Endothelial cell (in vitro differentiated cells): ENCODE data around the gene CMTM7. TPM values are rescaled to one million over a fixed set of nuclear protein-coding genes. Genes with fewer than 3 reads are reported as not detected.

Experiments
- DNase-seq: peaks from one replicate; pipeline ENCODE4 v3.0.0; 2021; ENCODE audit warnings: low spot score
- H3K27ac Mint-ChIP-seq: one replicate; pipeline ENCODE4 v1.8.0; 2021; ENCODE audit warnings: mixed read lengths, inconsistent platforms; ENCODE audit not compliant: unreplicated experiment
- H3K27me3 Mint-ChIP-seq: one replicate; pipeline ENCODE4 v1.8.0; 2021; ENCODE audit warnings: mild to moderate bottlenecking, moderate library complexity, mixed read lengths, inconsistent platforms; ENCODE audit not compliant: unreplicated experiment
- H3K36me3 Mint-ChIP-seq: one replicate; pipeline ENCODE4 v1.8.0; 2021; ENCODE audit warnings: mild to moderate bottlenecking, low read depth, mixed read lengths, inconsistent platforms; ENCODE audit not compliant: unreplicated experiment
- H3K4me1 Mint-ChIP-seq: one replicate; pipeline ENCODE4 v1.8.0; 2021; ENCODE audit warnings: mild to moderate bottlenecking, mixed read lengths, inconsistent platforms; ENCODE audit not compliant: unreplicated experiment
- H3K4me3 Mint-ChIP-seq: one replicate; pipeline ENCODE4 v1.8.0; 2021; ENCODE audit warnings: mild to moderate bottlenecking, mixed read lengths, inconsistent platforms; ENCODE audit not compliant: unreplicated experiment
- H3K9me3 Mint-ChIP-seq: one replicate; pipeline ENCODE4 v1.8.0; 2021; ENCODE audit warnings: mixed read lengths, inconsistent platforms; ENCODE audit not compliant: unreplicated experiment
- total RNA-seq: library from RNA; stranded (reverse); fragmentation: NEBNext Ultra II Directional; extraction: Animal tissue kit (Norgen Biotek cat#: 25700); gene quantifications from one replicate; pipeline ENCODE4 v1.2.1, GENCODE V29; 2021; ENCODE audit not compliant: unreplicated experiment
- TF ChIP-seq, protein P1 (sequence below): fragments of 200-600 bp; sonication (generic); IDR thresholded peaks from one replicate; pipeline ENCODE4 v1.5.0; 2021; ENCODE audit warnings: antibody characterized with exemption; ENCODE audit not compliant: unreplicated experiment

CMTM7 gene
- total RNA-seq, 1 donor from 2014 or later, result 54.4 TPM

DNA sequence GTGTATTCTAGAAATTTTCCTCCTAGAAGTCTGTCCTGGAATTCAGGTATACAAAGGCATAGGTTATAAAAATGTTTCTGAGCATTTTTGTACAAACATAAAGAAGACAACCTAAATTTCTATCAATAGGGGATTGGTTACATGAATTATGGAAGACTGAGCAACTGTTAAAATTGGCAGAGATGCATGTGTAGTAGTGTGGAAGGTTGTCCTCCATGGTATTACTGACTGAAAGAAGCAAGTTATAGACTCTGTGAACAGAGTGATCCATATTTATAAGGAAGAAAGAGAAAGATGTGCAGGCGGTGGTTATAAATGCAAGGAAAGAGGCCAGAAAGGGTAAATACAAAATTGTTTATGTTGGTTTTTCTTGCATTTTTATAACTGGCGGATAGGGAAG, 38.3 kb upstream of the CMTM7 start:
- TF ChIP-seq, protein P1, sequence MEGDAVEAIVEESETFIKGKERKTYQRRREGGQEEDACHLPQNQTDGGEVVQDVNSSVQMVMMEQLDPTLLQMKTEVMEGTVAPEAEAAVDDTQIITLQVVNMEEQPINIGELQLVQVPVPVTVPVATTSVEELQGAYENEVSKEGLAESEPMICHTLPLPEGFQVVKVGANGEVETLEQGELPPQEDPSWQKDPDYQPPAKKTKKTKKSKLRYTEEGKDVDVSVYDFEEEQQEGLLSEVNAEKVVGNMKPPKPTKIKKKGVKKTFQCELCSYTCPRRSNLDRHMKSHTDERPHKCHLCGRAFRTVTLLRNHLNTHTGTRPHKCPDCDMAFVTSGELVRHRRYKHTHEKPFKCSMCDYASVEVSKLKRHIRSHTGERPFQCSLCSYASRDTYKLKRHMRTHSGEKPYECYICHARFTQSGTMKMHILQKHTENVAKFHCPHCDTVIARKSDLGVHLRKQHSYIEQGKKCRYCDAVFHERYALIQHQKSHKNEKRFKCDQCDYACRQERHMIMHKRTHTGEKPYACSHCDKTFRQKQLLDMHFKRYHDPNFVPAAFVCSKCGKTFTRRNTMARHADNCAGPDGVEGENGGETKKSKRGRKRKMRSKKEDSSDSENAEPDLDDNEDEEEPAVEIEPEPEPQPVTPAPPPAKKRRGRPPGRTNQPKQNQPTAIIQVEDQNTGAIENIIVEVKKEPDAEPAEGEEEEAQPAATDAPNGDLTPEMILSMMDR, result no peak
- no peaks in the 10 kb centered on the region for H3K27me3 Mint-ChIP-seq
- H3K4me1 Mint-ChIP-seq, result peaks cover 24% of the 10 kb centered on the region
- H3K27ac Mint-ChIP-seq, result no peak overlapping the region
- peaks cover 12% of the 10 kb centered on the region for H3K36me3 Mint-ChIP-seq
- no peak overlapping the region for H3K4me3 Mint-ChIP-seq
- no peaks in the 10 kb centered on the region for H3K9me3 Mint-ChIP-seq
- DNase-seq, result no peak

DNA sequence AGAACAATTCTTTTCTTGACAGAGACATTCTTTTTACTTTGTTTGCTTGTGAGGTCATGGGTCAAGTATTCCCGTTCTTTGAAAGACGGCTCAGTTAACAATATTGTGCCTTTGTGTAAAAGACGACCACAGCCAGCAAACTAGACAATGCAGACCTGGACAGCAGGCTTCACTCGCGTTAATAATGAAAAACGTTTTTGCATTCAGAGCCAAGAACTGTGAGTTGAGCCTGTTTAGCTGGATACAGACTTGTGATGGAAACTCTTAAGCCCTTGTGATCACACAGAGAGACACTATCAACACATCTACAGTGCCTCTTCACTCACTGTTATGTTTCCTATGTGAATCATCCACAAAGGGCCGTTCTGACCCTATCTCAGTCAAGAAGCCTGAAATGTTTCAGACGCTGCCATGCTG, 37.3 kb upstream of the CMTM7 start:
- TF ChIP-seq, protein P1, result no peak
- no peak overlapping the region for H3K27ac Mint-ChIP-seq
- DNase-seq, result no peak
- H3K4me1 Mint-ChIP-seq, result peaks cover 24% of the 10 kb centered on the region
- H3K27me3 Mint-ChIP-seq, result no peaks in the 10 kb centered on the region
- no peak overlapping the region for H3K4me3 Mint-ChIP-seq
- peaks cover 16% of the 10 kb centered on the region for H3K36me3 Mint-ChIP-seq
- no peaks in the 10 kb centered on the region for H3K9me3 Mint-ChIP-seq

DNA sequence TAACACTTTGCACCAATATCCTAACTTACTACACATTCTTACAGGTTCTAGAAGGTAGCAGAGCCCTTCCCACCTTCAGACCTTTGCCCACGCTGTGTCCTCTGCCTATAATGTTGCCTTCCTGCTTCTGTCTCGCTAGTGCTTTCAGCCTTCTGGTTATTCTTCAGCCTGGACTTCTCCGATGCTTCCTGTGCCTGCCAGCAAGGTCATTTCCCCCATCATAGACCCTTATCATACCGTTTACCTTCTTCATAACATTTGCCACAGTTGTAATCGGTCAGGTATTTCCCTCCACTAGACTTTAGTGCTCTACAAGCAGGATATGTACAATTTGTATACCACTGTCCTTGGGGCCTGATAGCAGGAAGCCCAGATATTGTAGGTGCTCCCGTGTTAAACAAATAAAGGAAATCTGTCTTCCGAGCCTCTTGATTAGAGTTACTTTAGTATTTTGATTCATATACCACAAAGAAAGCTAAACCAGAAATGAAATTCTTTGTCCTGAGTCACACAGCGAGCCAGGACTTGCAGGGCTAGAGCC, 35.8 kb upstream of the CMTM7 start:
- DNase-seq, result no peak
- Mint-ChIP-seq H3K4me3 (peak overlapping the region; percentile 20), H3K27ac (peak overlapping the region; percentile 9), H3K4me1 (peaks cover 24% of the 10 kb centered on the region), H3K36me3 (peaks cover 16% of the 10 kb centered on the region), H3K9me3 (no peaks in the 10 kb centered on the region), H3K27me3 (no peaks in the 10 kb centered on the region)
- TF ChIP-seq, protein P1, result no peak

DNA sequence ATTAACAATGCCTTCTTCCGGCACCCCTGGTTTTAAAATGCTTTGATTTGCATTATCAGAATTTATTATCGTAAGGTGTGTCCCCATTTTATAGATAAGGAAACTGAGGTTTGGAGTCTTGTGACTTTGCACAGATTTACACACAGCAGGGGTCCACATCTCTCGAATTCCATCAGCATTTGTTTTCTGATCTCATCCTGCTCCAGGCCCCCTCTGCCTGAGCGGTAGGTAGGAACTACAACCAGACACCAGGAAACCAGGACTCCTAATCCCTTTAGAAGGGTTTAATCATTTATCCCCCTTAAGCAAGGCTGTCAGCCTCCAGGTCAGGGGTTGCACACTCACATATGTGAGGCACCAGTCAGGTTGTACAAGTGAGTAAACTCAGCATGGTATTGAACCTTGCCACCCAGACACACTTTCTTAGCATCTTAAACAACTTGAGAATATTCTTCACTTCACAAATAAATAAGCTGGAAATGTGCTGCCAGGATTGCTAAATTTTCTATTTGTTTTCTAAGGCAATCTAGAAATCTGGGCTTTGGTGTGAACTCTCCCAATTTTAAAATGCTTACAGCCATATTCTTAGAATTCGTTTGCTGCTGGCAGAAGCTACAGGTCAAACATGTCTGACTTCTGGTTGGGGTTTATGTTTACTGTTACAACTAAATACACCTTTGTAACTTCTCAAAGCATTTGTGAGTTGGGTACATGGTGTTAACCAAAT, 31.7 kb upstream of the CMTM7 start:
- H3K4me1 Mint-ChIP-seq, result peaks cover 20% of the 10 kb centered on the region
- no peak overlapping the region for H3K27ac Mint-ChIP-seq
- H3K27me3 Mint-ChIP-seq, result peaks cover 3% of the 10 kb centered on the region
- TF ChIP-seq, protein P1, result no peak
- H3K36me3 Mint-ChIP-seq, result peaks cover 24% of the 10 kb centered on the region
- no peak overlapping the region for H3K4me3 Mint-ChIP-seq
- no peak for DNase-seq
- H3K9me3 Mint-ChIP-seq, result no peaks in the 10 kb centered on the region

DNA sequence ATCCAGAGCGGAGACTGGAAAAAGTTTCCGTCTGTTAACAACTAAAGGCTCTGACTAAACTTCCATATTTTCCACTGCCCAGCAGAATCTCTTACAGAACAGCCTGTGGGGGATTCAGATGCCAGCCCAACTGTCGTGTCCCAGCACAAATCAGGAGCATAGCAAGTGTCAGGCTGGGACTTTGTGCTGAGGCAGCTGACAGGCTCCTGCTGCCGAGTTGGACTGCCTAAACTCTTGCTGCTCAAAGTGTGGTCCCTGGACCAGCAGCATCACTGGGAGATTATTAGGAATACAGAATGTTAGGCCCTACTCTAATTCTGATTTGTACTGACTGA, 31.2 kb upstream of the CMTM7 start:
- DNase-seq, result no peak
- H3K4me1 Mint-ChIP-seq, result peaks cover 16% of the 10 kb centered on the region
- H3K27ac Mint-ChIP-seq, result no peak overlapping the region

More for the DNA sequence above, 31.2 kb upstream of the CMTM7 start:
- no peaks in the 10 kb centered on the region for H3K9me3 Mint-ChIP-seq
- H3K36me3 Mint-ChIP-seq, result peaks cover 20% of the 10 kb centered on the region
- TF ChIP-seq, protein P1, result no peak
- H3K27me3 Mint-ChIP-seq, result peaks cover 3% of the 10 kb centered on the region
- H3K4me3 Mint-ChIP-seq, result no peak overlapping the region
